Measurements from ENCODE around the gene NES.

The NES gene

DNA sequence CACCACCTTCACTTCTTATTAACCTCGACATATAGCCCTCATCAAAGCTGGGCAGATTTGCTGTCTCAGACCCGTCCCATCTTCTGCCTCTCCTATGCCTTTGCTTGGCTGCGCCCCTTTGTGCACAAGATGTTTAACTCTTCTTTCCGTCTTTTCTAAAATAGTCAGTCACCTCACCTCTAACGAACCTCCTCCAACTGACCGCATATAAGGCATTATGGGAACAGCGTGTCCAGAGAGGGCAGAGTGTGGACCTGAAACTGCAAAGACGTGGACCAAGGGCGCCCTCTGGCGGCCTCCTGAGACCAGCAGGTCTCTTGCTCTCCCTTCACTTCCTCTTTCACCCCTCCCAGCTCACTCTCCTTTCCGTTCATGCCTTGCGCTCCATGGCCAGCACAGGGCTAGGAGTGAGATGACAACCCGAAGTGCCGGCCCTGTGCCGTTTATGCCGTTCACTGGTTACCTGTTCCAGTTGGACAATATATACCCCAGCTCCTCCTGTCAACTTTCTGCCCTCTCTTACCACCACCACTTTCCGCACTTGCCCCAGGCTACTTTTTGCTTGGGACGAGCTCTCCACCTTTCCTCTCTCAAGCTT lies 48.6 kb upstream of the NES start (continued):
- TF ChIP-seq, protein P1, sequence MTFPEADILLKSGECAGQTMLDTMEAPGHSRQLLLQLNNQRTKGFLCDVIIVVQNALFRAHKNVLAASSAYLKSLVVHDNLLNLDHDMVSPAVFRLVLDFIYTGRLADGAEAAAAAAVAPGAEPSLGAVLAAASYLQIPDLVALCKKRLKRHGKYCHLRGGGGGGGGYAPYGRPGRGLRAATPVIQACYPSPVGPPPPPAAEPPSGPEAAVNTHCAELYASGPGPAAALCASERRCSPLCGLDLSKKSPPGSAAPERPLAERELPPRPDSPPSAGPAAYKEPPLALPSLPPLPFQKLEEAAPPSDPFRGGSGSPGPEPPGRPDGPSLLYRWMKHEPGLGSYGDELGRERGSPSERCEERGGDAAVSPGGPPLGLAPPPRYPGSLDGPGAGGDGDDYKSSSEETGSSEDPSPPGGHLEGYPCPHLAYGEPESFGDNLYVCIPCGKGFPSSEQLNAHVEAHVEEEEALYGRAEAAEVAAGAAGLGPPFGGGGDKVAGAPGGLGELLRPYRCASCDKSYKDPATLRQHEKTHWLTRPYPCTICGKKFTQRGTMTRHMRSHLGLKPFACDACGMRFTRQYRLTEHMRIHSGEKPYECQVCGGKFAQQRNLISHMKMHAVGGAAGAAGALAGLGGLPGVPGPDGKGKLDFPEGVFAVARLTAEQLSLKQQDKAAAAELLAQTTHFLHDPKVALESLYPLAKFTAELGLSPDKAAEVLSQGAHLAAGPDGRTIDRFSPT (tag by site-specific recombination; IDR thresholded peaks at IDR 0.05), result no peak
- TF ChIP-seq ZNF670 (tag by site-specific recombination; IDR thresholded peaks at IDR 0.05; ENCODE audit: low read depth) (no peak), ZNF792 (tag by site-specific recombination; IDR thresholded peaks at IDR 0.05) (no peak), ZNF501 (tag by site-specific recombination; IDR thresholded peaks at IDR 0.05) (peak; percentile 85), ZEB2 (tag by site-specific recombination; IDR thresholded peaks at IDR 0.05) (peak; percentile 51; the same call in 1 of the 2 replicates), ZNF366 (tag by site-specific recombination; conservative IDR thresholded peaks at IDR 0.05) (peak; percentile 84), ZNF777 (tag by site-specific recombination; IDR thresholded peaks at IDR 0.05; ENCODE audit: borderline replicate concordance) (no peak), ZNF341 (tag by site-specific recombination; IDR thresholded peaks at IDR 0.05; ENCODE audit: low read depth) (peak; percentile 39), ZNF24 (tag by site-specific recombination; IDR thresholded peaks at IDR 0.05) (0 out of 2 replicates have a peak, but pooled peaks have one; percentile 48), ZNF394 (tag by site-specific recombination; IDR thresholded peaks at IDR 0.05; ENCODE audit: borderline replicate concordance) (peak; percentile 39; the same call in 1 of the 2 replicates), ZBTB17 (tag by site-specific recombination; IDR thresholded peaks at IDR 0.05) (peak; percentile 86), SP3 (tag by site-specific recombination; IDR thresholded peaks at IDR 0.05) (peak; percentile 34; the same call in 1 of the 2 replicates), PRDM1 (tag by site-specific recombination; IDR thresholded peaks at IDR 0.05) (peak; percentile 100), ZNF10 (tag by site-specific recombination; IDR thresholded peaks at IDR 0.05) (peak; percentile 66; the same call in 1 of the 2 replicates), YY2 (tag by site-specific recombination; IDR thresholded peaks at IDR 0.05) (no peak), ZNF202 (tag by site-specific recombination; IDR thresholded peaks at IDR 0.05; ENCODE audit: borderline replicate concordance) (no peak), SP7 (tag by site-specific recombination; IDR thresholded peaks at IDR 0.05) (peak; percentile 68), ZNF654 (tag by site-specific recombination; IDR thresholded peaks at IDR 0.05; ENCODE audit: low read depth) (peak; percentile 94), REPIN1 (tag by site-specific recombination; IDR thresholded peaks at IDR 0.05; ENCODE audit: low read depth) (peak; percentile 69; the same call in 1 of the 2 replicates), ZNF555 (tag by site-specific recombination; conservative IDR thresholded peaks at IDR 0.05) (no peak), ZNF140 (tag by site-specific recombination; IDR thresholded peaks at IDR 0.05) (no peak), WT1 (tag by site-specific recombination; IDR thresholded peaks at IDR 0.05) (0 out of 2 replicates have a peak, but pooled peaks have one; percentile 12), ZFP37 (tag by site-specific recombination; IDR thresholded peaks at IDR 0.05) (peak; percentile 91), EGR2 (tag by site-specific recombination; IDR thresholded peaks at IDR 0.05; ENCODE audit: low read depth) (no peak)
- TF ChIP-seq, protein P2, sequence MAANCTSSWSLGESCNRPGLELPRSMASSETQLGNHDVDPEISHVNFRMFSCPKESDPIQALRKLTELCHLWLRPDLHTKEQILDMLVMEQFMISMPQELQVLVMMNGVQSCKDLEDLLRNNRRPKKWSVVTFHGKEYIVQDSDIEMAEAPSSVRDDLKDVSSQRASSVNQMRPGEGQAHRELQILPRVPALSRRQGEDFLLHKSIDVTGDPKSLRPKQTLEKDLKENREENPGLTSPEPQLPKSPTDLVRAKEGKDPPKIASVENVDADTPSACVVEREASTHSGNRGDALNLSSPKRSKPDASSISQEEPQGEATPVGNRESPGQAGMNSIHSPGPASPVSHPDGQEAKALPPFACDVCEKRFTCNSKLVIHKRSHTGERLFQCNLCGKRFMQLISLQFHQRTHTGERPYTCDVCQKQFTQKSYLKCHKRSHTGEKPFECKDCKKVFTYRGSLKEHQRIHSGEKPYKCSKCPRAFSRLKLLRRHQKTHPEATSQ (tag by site-specific recombination; IDR thresholded peaks at IDR 0.05), result no peak
- TF ChIP-seq, protein P3, sequence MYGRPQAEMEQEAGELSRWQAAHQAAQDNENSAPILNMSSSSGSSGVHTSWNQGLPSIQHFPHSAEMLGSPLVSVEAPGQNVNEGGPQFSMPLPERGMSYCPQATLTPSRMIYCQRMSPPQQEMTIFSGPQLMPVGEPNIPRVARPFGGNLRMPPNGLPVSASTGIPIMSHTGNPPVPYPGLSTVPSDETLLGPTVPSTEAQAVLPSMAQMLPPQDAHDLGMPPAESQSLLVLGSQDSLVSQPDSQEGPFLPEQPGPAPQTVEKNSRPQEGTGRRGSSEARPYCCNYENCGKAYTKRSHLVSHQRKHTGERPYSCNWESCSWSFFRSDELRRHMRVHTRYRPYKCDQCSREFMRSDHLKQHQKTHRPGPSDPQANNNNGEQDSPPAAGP (tag by site-specific recombination; IDR thresholded peaks at IDR 0.05), result peak; percentile 69
- TF ChIP-seq, protein P4, sequence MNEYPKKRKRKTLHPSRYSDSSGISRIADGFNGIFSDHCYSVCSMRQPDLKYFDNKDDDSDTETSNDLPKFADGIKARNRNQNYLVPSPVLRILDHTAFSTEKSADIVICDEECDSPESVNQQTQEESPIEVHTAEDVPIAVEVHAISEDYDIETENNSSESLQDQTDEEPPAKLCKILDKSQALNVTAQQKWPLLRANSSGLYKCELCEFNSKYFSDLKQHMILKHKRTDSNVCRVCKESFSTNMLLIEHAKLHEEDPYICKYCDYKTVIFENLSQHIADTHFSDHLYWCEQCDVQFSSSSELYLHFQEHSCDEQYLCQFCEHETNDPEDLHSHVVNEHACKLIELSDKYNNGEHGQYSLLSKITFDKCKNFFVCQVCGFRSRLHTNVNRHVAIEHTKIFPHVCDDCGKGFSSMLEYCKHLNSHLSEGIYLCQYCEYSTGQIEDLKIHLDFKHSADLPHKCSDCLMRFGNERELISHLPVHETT (tag by site-specific recombination; IDR thresholded peaks at IDR 0.05), result peak; percentile 22; the same call in 1 of the 2 replicates
- TF ChIP-seq, protein P5, sequence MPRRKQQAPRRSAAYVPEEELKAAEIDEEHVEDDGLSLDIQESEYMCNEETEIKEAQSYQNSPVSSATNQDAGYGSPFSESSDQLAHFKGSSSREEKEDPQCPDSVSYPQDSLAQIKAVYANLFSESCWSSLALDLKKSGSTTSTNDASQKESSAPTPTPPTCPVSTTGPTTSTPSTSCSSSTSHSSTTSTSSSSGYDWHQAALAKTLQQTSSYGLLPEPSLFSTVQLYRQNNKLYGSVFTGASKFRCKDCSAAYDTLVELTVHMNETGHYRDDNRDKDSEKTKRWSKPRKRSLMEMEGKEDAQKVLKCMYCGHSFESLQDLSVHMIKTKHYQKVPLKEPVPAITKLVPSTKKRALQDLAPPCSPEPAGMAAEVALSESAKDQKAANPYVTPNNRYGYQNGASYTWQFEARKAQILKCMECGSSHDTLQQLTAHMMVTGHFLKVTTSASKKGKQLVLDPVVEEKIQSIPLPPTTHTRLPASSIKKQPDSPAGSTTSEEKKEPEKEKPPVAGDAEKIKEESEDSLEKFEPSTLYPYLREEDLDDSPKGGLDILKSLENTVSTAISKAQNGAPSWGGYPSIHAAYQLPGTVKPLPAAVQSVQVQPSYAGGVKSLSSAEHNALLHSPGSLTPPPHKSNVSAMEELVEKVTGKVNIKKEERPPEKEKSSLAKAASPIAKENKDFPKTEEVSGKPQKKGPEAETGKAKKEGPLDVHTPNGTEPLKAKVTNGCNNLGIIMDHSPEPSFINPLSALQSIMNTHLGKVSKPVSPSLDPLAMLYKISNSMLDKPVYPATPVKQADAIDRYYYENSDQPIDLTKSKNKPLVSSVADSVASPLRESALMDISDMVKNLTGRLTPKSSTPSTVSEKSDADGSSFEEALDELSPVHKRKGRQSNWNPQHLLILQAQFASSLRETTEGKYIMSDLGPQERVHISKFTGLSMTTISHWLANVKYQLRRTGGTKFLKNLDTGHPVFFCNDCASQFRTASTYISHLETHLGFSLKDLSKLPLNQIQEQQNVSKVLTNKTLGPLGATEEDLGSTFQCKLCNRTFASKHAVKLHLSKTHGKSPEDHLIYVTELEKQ (tag by site-specific recombination; IDR thresholded peaks at IDR 0.05; ENCODE audit: borderline replicate concordance), result no peak
- TF ChIP-seq, protein P6, sequence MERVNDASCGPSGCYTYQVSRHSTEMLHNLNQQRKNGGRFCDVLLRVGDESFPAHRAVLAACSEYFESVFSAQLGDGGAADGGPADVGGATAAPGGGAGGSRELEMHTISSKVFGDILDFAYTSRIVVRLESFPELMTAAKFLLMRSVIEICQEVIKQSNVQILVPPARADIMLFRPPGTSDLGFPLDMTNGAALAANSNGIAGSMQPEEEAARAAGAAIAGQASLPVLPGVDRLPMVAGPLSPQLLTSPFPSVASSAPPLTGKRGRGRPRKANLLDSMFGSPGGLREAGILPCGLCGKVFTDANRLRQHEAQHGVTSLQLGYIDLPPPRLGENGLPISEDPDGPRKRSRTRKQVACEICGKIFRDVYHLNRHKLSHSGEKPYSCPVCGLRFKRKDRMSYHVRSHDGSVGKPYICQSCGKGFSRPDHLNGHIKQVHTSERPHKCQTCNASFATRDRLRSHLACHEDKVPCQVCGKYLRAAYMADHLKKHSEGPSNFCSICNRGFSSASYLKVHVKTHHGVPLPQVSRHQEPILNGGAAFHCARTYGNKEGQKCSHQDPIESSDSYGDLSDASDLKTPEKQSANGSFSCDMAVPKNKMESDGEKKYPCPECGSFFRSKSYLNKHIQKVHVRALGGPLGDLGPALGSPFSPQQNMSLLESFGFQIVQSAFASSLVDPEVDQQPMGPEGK (tag by site-specific recombination; IDR thresholded peaks at IDR 0.05), result peak; percentile 34; the same call in 1 of the 2 replicates

All from HEK293 (cell line).